Colonic mucosa (tissue), 4 donors: ENCODE measurements around the gene ZFYVE21. TPM values are rescaled to one million over a fixed set of nuclear protein-coding genes. Genes with fewer than 3 reads are reported as not detected.

ENCODE experiments used
- DNase-seq: peaks from one replicate; pipeline ENCODE4 v3.0.0-alpha.2; 2020
- H3K27ac ChIP-seq: fragments of 200-600 bp; one replicate; pipeline ENCODE4 v1.8.0; 2021
- H3K27me3 ChIP-seq: fragments of 200-600 bp; one replicate; pipeline ENCODE4 v1.8.0; 2021
- H3K36me3 ChIP-seq: fragments of 200-600 bp; one replicate; pipeline ENCODE4 v1.8.0; 2021
- H3K4me1 ChIP-seq: fragments of 200-600 bp; one replicate; pipeline ENCODE4 v1.8.0; 2021; ENCODE audit warnings: mild to moderate bottlenecking
- H3K4me3 ChIP-seq: fragments of 200-600 bp; one replicate; pipeline ENCODE4 v1.8.0; 2021
- H3K9ac ChIP-seq, 2 donors: one replicate each; pipeline ENCODE4 v1.7.0; 2013; ENCODE audit warnings: control low read depth in 2 of 2, low read depth in 2 of 2, low read length in 2 of 2
- H3K9me3 ChIP-seq: fragments of 200-600 bp; one replicate; pipeline ENCODE4 v1.8.0; 2021
- intact Hi-C: fragments of 100-400 bp; cut with DNase I; formaldehyde crosslinking; loops from one replicate; pipeline ENCODE4 v1.14.1; 2022
- total RNA-seq, 2 donors: library from RNA; stranded (reverse); fragmentation: NEBNext Ultra II Directional in 1 of 2; extraction: Animal tissue kit (Norgen Biotek cat#: 25700) in 1 of 2; gene quantifications; one replicate each; pipeline ENCODE4 v1.2.1, GENCODE V29; 2021
- TF ChIP-seq, protein P1 (sequence below): fragments of 200-600 bp; IDR thresholded peaks from one replicate; pipeline ENCODE4 v1.8.0; 2022; ENCODE audit warnings: antibody characterized with exemption, mild to moderate bottlenecking
- donor health status: healthy.
- donor health status: DM: no; HTN: no; CAD: no.
- donor health status: DM: no; HTN: no; CAD: no.

The ZFYVE21 gene
- total RNA-seq, 2 donors from 2014 or later, result 49.3 to 68.9 TPM

DNA sequence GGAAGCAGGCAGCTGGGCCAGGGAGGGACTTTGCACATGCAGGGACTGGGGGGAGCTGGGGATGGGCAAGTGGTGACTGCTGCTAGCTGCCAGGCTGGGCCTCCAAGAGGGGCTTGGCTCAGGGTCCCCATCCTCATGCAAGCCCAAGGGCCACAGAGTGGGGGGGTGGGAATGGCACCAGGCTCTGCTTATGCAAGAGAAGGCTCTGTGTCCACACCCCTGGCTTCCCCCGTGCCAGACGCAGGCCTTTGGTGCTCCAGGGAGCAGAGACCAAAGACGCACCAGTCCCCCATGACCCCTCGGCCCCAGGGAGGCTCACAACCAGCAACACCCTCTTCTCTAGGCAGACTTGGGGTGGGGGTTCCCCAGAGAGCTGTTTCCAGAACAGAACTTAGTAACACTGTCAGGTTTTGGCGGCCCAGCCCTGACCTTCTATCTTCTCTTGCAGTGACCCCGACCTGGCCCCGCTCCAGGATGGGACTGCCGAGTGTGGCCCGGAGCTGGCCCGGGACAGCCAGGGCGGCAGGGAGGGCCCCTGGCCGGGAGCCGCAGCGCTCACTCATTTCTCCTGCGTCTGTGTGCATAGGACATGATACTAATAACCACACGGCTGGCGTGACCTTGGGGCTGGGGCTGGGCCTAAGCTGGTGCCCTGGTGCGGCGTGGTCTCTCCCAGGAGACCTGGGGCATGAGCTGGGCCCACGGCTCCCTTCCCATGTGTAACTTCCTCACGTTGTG, 14.7 kb upstream of the ZFYVE21 start:
- H3K4me1 ChIP-seq, result peaks cover 10% of the 10 kb centered on the region
- H3K4me3 ChIP-seq, result no peak overlapping the region
- H3K9ac ChIP-seq, result no peak overlapping the region
- no peaks in the 10 kb centered on the region for H3K9me3 ChIP-seq
- TF ChIP-seq, protein P1, sequence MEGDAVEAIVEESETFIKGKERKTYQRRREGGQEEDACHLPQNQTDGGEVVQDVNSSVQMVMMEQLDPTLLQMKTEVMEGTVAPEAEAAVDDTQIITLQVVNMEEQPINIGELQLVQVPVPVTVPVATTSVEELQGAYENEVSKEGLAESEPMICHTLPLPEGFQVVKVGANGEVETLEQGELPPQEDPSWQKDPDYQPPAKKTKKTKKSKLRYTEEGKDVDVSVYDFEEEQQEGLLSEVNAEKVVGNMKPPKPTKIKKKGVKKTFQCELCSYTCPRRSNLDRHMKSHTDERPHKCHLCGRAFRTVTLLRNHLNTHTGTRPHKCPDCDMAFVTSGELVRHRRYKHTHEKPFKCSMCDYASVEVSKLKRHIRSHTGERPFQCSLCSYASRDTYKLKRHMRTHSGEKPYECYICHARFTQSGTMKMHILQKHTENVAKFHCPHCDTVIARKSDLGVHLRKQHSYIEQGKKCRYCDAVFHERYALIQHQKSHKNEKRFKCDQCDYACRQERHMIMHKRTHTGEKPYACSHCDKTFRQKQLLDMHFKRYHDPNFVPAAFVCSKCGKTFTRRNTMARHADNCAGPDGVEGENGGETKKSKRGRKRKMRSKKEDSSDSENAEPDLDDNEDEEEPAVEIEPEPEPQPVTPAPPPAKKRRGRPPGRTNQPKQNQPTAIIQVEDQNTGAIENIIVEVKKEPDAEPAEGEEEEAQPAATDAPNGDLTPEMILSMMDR, result no peak
- intact Hi-C loops, result no loop called here
- H3K36me3 ChIP-seq, result no peaks in the 10 kb centered on the region
- H3K27ac ChIP-seq, result no peak overlapping the region
- H3K27me3 ChIP-seq, result no peaks in the 10 kb centered on the region
- no peak for DNase-seq

DNA sequence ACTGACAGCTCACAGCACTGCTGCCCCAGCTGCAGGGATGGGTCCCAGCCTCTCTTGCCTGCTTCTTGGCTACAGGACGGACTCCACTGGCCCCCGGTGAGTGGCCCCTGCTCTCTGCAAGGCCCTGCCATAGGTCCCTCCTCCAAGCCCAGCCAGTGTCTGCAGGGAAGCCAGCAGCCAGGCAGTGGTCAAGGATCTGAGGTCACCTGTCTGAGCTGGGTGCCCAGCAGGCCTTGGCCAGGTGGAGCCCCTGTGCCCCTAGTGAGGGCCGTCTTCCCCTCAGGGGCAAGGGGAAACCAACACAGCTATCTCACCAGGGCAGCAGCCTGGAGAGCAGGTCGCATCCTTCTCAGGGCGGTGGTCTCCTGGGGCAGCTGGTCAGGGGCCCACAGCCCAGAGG, 13.5 kb upstream of the ZFYVE21 start:
- H3K36me3 ChIP-seq, result no peaks in the 10 kb centered on the region
- no peak overlapping the region for H3K4me3 ChIP-seq
- H3K27ac ChIP-seq, result no peak overlapping the region
- H3K4me1 ChIP-seq, result peaks cover 10% of the 10 kb centered on the region
- H3K9me3 ChIP-seq, result no peaks in the 10 kb centered on the region
- TF ChIP-seq, protein P1, result no peak
- DNase-seq, result no peak
- intact Hi-C loops, result no loop called here
- H3K27me3 ChIP-seq, result no peaks in the 10 kb centered on the region
- H3K9ac ChIP-seq, result no peak overlapping the region

DNA sequence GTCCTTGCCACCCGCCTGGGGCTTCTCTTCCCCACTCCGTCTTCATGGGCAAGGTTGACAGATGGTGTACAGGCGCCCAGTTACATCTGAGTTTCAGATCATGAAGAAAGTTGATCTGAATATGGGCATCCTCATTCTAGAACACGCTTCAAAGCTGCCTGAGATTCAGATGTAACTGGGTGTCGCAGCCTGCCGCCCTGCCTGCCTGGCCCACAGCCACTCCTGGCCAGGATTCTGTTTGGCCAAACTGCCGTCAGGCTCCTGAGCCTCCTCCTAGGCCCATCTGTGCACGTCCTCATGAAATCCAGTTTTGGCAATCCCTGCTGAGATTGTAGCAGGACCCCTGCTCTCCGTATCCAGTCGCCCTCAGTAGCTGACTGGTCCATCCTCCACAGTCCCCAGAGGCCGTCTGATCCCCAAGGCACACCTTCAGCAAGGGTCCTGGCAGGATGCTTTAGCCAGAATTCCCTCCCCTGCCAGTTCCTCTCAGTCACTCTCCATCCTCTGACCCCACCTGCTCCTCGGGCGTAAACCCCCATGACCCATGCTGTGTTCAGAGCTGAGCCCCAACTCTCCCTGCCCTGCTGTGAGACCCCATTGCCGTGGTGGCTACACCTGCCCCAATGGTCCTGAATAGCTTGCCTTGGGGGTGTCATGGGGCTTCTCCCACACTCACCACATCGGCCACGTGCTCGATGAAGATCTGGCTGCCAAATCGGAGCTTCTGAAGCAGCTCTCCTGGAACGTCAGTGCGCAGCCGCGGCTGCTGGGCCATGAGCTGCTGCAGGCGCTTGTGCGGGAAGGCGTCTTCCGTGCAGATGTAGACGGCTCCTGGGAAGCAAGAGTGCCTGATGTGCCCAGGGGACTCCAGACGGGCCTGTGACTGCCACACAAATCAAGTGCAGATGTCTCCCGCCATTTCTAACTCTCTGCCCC, 12.8 kb upstream of the ZFYVE21 start:
- Histone ChIP-seq H3K9me3 (no peaks in the 10 kb centered on the region), H3K27ac (no peak overlapping the region), H3K4me3 (no peak overlapping the region), H3K9ac (no peak overlapping the region), H3K27me3 (no peaks in the 10 kb centered on the region), H3K36me3 (no peaks in the 10 kb centered on the region), H3K4me1 (peaks cover 4% of the 10 kb centered on the region)
- DNase-seq, result no peak
- intact Hi-C loops, result no loop called here
- TF ChIP-seq, protein P1, result no peak

DNA sequence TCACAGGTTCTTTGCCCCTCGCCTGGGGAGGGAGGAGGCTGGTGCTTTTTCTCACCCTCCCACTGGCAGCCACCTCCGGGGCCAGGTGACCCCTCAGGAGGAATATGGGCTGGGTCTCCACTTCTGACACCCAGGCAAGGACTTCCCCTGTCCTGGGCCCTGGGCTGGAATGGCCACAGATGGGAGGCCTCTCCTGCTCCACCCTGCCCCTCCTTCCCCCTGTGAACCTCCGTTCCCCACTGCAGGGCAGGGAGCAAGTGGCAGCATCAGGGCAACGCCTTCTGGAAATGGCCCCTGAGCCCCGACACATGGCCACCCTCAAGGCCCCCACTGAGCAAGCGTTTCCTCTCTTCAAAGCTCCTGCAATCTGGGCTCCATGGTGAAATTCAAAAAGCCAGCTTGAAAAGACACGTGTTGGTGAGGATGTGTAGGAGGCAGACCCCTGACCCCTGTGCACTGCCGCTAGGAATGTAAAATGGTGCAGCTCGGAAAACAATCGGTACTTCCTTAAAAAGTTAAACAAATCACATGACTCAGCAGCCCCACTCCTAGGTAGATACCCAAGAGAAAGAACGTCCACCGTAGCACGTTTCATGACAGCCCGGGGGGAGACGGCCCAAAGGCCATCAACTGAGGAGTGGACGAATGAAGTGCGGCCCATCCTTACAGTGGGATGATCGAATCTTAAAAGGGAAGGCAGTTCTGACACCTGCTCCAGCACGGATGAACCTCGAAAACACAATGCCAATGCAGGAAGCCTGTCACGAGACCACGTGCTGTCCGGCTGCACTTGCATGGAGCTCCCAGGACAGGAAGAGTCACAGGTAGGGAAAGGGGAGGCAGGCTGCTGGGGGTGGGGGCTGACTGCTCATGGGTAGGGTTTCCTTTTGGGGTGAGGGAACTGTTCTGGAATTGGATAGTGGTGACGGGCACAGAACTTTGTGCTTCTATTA, 11.9 kb upstream of the ZFYVE21 start:
- H3K36me3 ChIP-seq, result no peaks in the 10 kb centered on the region
- no peaks in the 10 kb centered on the region for H3K4me1 ChIP-seq
- no peak overlapping the region for H3K4me3 ChIP-seq
- TF ChIP-seq, protein P1, result no peak
- H3K9ac ChIP-seq, result no peak overlapping the region
- H3K9me3 ChIP-seq, result no peaks in the 10 kb centered on the region
- DNase-seq, result no peak
- intact Hi-C loops, result no loop called here
- no peak overlapping the region for H3K27ac ChIP-seq
- H3K27me3 ChIP-seq, result no peaks in the 10 kb centered on the region

DNA sequence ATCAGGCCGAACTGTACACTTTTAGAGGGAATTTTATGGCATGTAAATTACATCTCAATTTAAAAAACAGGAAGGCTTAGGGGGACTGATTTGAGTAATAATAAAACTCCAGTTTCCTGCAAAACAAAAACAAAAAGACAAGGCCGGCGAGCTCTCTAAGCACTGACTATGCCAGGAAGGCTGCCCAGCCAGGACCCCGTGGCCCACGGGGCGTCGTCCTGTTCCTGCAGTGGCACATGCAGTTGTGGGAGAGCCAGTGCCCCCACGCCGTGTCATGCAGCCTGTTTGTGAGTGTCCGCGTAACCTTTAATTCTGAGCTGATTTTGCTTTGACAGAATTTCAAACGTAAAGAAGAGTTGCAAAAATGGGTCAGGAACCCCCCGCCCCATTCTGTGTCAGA, 10.9 kb upstream of the ZFYVE21 start:
- Histone ChIP-seq H3K9me3 (no peaks in the 10 kb centered on the region), H3K4me3 (no peak overlapping the region), H3K27me3 (no peaks in the 10 kb centered on the region), H3K9ac (no peak overlapping the region), H3K27ac (no peak overlapping the region), H3K4me1 (no peaks in the 10 kb centered on the region), H3K36me3 (no peaks in the 10 kb centered on the region)
- TF ChIP-seq, protein P1, result no peak
- intact Hi-C loops, result no loop called here
- DNase-seq, result no peak
